Stimulated activated CD8-positive, alpha-beta memory T cell treated with anti-CD3 and anti-CD28 coated beads, Interleukin-12 subunit alpha, Interleukin-12 subunit beta, amount 100 ng/mL, for 24 hours (primary cell): ENCODE results near the gene CYSTM1.

Experiments
- DNase-seq: peaks from one replicate; pipeline ENCODE4 v3.0.0-alpha.2; 2020; ENCODE audit errors: extremely low read depth

Gene CYSTM1

GRCh38 chr5:140208065-140208464, 33.1 kb downstream of the CYSTM1 start:
- no peak for DNase-seq

- DNase-seq: no peak
These were observed 38.5 kb downstream of the CYSTM1 start for GRCh38 chr5:140213370-140213983.

GRCh38 chr5:140214831-140215230, 39.8 kb downstream of the CYSTM1 start:
- DNase-seq: no peak

GRCh38 chr5:140215276-140215675, 40.3 kb downstream of the CYSTM1 start:
- no peak for DNase-seq

GRCh38 chr5:140216478-140217074, 41.6 kb downstream of the CYSTM1 start:
- no peak for DNase-seq

GRCh38 chr5:140217299-140218026, 42.5 kb downstream of the CYSTM1 start:
- DNase-seq: no peak

GRCh38 chr5:140219068-140219991, 44.3 kb downstream of the CYSTM1 start:
- no peak for DNase-seq

GRCh38 chr5:140220032-140220697, 45.2 kb downstream of the CYSTM1 start:
- no peak for DNase-seq

GRCh38 chr5:140220698-140221064, 45.7 kb downstream of the CYSTM1 start:
- no peak for DNase-seq

- no peak for DNase-seq
These were observed 46.8 kb downstream of the CYSTM1 start for GRCh38 chr5:140221697-140222223.

- DNase-seq: no peak
These were observed 47.4 kb downstream of the CYSTM1 start for GRCh38 chr5:140222416-140222815.

- no peak for DNase-seq
These were observed 48.6 kb downstream of the CYSTM1 start for GRCh38 chr5:140223567-140223966.

GRCh38 chr5:140224658-140225057, 49.7 kb downstream of the CYSTM1 start:
- no peak for DNase-seq

- DNase-seq: no peak
These were observed 50.4 kb downstream of the CYSTM1 start for GRCh38 chr5:140225396-140225795.

- DNase-seq: no peak
These were observed 52.1 kb downstream of the CYSTM1 start for GRCh38 chr5:140227046-140227445.

GRCh38 chr5:140228364-140228837, 53.4 kb downstream of the CYSTM1 start:
- no peak for DNase-seq

GRCh38 chr5:140230373-140230772, 55.4 kb downstream of the CYSTM1 start:
- DNase-seq: no peak

- DNase-seq: no peak
These were observed 57.7 kb downstream of the CYSTM1 start for GRCh38 chr5:140232731-140233130.

GRCh38 chr5:140234377-140234989, 59.5 kb downstream of the CYSTM1 start:
- no peak for DNase-seq

- no peak for DNase-seq
These were observed 61.0 kb downstream of the CYSTM1 start for GRCh38 chr5:140235791-140236551.
